Activated T-cell treated with anti-CD3 and anti-CD28 coated beads, Interleukin-2, amount 50 U/mL, for 72 hours (primary cell): Measurements from ENCODE around the gene KDSR. TPM values are rescaled to one million over a fixed set of nuclear protein-coding genes. Genes with fewer than 3 reads are reported as not detected.

Source experiments
- ATAC-seq, 2 donors: fragments of 150-1000 bp; cut with Tn5 transposase; replicated peaks in 1 of 2; 2 replicates each; pipeline ENCODE4 v1.10.0; 2021; ENCODE audit warnings: moderate library complexity in 2 of 2, mild to moderate bottlenecking in 1 of 2
- DNase-seq, 2 donors: peaks; one replicate each; pipeline ENCODE4 v3.0.0; 2021 to 2022; ENCODE audit warnings: mixed read lengths in 1 of 2
- H3K27ac Mint-ChIP-seq: one replicate; pipeline ENCODE4 v1.8.0; 2022; ENCODE audit warnings: mild to moderate bottlenecking, moderate library complexity, mixed read lengths
- H3K27me3 Mint-ChIP-seq: one replicate; pipeline ENCODE4 v1.8.0; 2022; ENCODE audit warnings: low read depth, mixed read lengths
- H3K36me3 Mint-ChIP-seq, 2 donors: one replicate each; pipeline ENCODE4 v1.8.0; 2022; ENCODE audit warnings: mixed read lengths in 2 of 2, mild to moderate bottlenecking in 1 of 2; ENCODE audit not compliant: insufficient read depth in 2 of 2
- H3K4me1 Mint-ChIP-seq: one replicate; pipeline ENCODE4 v1.8.0; 2022; ENCODE audit warnings: low read depth, mixed read lengths
- H3K4me3 Mint-ChIP-seq, 2 donors: one replicate each; pipeline ENCODE4 v1.8.0; 2022; ENCODE audit warnings: mild to moderate bottlenecking in 2 of 2, mixed read lengths in 2 of 2, moderate library complexity in 2 of 2
- H3K9me3 Mint-ChIP-seq, 2 donors: one replicate each; pipeline ENCODE4 v1.8.0; 2022; ENCODE audit warnings: mixed read lengths in 2 of 2
- total RNA-seq, 2 donors: library from RNA; stranded (reverse); gene quantifications; one replicate each; pipeline ENCODE4 v1.2.3, GENCODE V29; 2022

Gene KDSR
- total RNA-seq, 2 donors from 2014 or later: 69.6 to 81.0 TPM

- Mint-ChIP-seq H3K4me1 (peaks cover 42% of the 10 kb centered on the region), H3K27me3 (no peaks in the 10 kb centered on the region), H3K4me3 (peak overlapping the region; percentile 96 to 99), H3K36me3 (peaks cover 30 to 36% of the 10 kb centered on the region in 2 donors), H3K9me3 (no peaks in the 10 kb centered on the region), H3K27ac (peak overlapping the region; percentile 96)
- DNase-seq (no peak), ATAC-seq (no peak)
Measured at GRCh38 chr18:63316612-63317555, 50.1 kb downstream of the KDSR start.

GRCh38 chr18:63315876-63316275 is 51.1 kb downstream of the KDSR start:
- ATAC-seq: no peak
- Mint-ChIP-seq H3K27me3 (no peaks in the 10 kb centered on the region), H3K4me1 (peaks cover 43% of the 10 kb centered on the region), H3K9me3 (no peaks in the 10 kb centered on the region), H3K36me3 (peaks cover 30 to 43% of the 10 kb centered on the region in 2 donors), H3K27ac (peak overlapping the region; percentile 96), H3K4me3 (peak overlapping the region; percentile 96 to 99)
- no peak for DNase-seq

- Mint-ChIP-seq H3K4me1 (peaks cover 48% of the 10 kb centered on the region), H3K9me3 (no peaks in the 10 kb centered on the region), H3K27me3 (no peaks in the 10 kb centered on the region), H3K36me3 (peaks cover 32 to 45% of the 10 kb centered on the region in 2 donors), H3K4me3 (peak overlapping the region; percentile 96 to 99), H3K27ac (peak overlapping the region; percentile 96)
- peak in 1 of 2 donors; percentile 18 for DNase-seq
- no peak for ATAC-seq
Measured at GRCh38 chr18:63315131-63315662, 51.8 kb downstream of the KDSR start.

- peaks cover 35 to 48% of the 10 kb centered on the region in 2 donors for H3K36me3 Mint-ChIP-seq
- H3K27ac Mint-ChIP-seq: peak overlapping the region; percentile 96
- peak overlapping the region; percentile 96 to 99 for H3K4me3 Mint-ChIP-seq
- no peaks in the 10 kb centered on the region for H3K27me3 Mint-ChIP-seq
- H3K4me1 Mint-ChIP-seq: peaks cover 58% of the 10 kb centered on the region
- DNase-seq (no peak), ATAC-seq (no peak)
- no peaks in the 10 kb centered on the region for H3K9me3 Mint-ChIP-seq
Measured at GRCh38 chr18:63314062-63314790, 52.8 kb downstream of the KDSR start.

GRCh38 chr18:63313396-63313917 is 53.5 kb downstream of the KDSR start:
- H3K27me3 Mint-ChIP-seq: no peaks in the 10 kb centered on the region

GRCh38 chr18:63312737-63313395 is 54.1 kb downstream of the KDSR start:
- no peaks in the 10 kb centered on the region for H3K9me3 Mint-ChIP-seq

More at GRCh38 chr18:63313396-63313917, 53.5 kb downstream of the KDSR start:
- H3K9me3 Mint-ChIP-seq: no peaks in the 10 kb centered on the region
- ATAC-seq (no peak), DNase-seq (no peak)
- H3K27ac Mint-ChIP-seq: peak overlapping the region; percentile 96
- peaks cover 66% of the 10 kb centered on the region for H3K4me1 Mint-ChIP-seq
- peaks cover 31 to 42% of the 10 kb centered on the region in 2 donors for H3K36me3 Mint-ChIP-seq
- peak overlapping the region; percentile 96 to 99 for H3K4me3 Mint-ChIP-seq

GRCh38 chr18:63312019-63312409 is 55.0 kb downstream of the KDSR start:
- peak overlapping the region; percentile 96 for H3K27ac Mint-ChIP-seq
- peak overlapping the region; percentile 96 to 99 for H3K4me3 Mint-ChIP-seq
- peaks cover 80% of the 10 kb centered on the region for H3K4me1 Mint-ChIP-seq
- H3K9me3 Mint-ChIP-seq: no peaks in the 10 kb centered on the region
- DNase-seq (no peak), ATAC-seq (no peak)
- no peaks in the 10 kb centered on the region for H3K27me3 Mint-ChIP-seq
- H3K36me3 Mint-ChIP-seq: peaks cover 23 to 42% of the 10 kb centered on the region in 2 donors

More at GRCh38 chr18:63312737-63313395, 54.1 kb downstream of the KDSR start:
- peak overlapping the region; percentile 96 to 99 for H3K4me3 Mint-ChIP-seq
- H3K36me3 Mint-ChIP-seq: peaks cover 27 to 41% of the 10 kb centered on the region in 2 donors
- peak overlapping the region; percentile 96 for H3K27ac Mint-ChIP-seq
- H3K27me3 Mint-ChIP-seq: no peaks in the 10 kb centered on the region
- ATAC-seq (no peak), DNase-seq (no peak)
- H3K4me1 Mint-ChIP-seq: peaks cover 72% of the 10 kb centered on the region

- H3K27me3 Mint-ChIP-seq: no peaks in the 10 kb centered on the region
- ATAC-seq: no peak
- peak overlapping the region; percentile 96 to 99 for H3K4me3 Mint-ChIP-seq
- H3K9me3 Mint-ChIP-seq: no peaks in the 10 kb centered on the region
- peaks cover 87% of the 10 kb centered on the region for H3K4me1 Mint-ChIP-seq
- H3K27ac Mint-ChIP-seq: peak overlapping the region; percentile 47
- no peak for DNase-seq
- peaks cover 21 to 44% of the 10 kb centered on the region in 2 donors for H3K36me3 Mint-ChIP-seq
Measured at GRCh38 chr18:63311118-63312018, 55.6 kb downstream of the KDSR start.

GRCh38 chr18:63309422-63309821 is 57.6 kb downstream of the KDSR start:
- H3K4me1 Mint-ChIP-seq: peaks cover 97% of the 10 kb centered on the region
- H3K9me3 Mint-ChIP-seq: no peaks in the 10 kb centered on the region
- peak overlapping the region; percentile 5 to 59 for H3K4me3 Mint-ChIP-seq
- DNase-seq: peak; percentile 41 to 48
- peak overlapping the region; percentile 0 for H3K27ac Mint-ChIP-seq
- no peaks in the 10 kb centered on the region for H3K27me3 Mint-ChIP-seq
- peak; percentile 66 to 73 for ATAC-seq
- H3K36me3 Mint-ChIP-seq: peaks cover 14 to 35% of the 10 kb centered on the region in 2 donors

GRCh38 chr18:63307551-63308200 is 59.3 kb downstream of the KDSR start:
- H3K4me3 Mint-ChIP-seq: peak overlapping the region; percentile 31 to 41
- DNase-seq (no peak), ATAC-seq (no peak)
- peaks cover 9 to 27% of the 10 kb centered on the region in 2 donors for H3K36me3 Mint-ChIP-seq
- no peaks in the 10 kb centered on the region for H3K9me3 Mint-ChIP-seq
- peaks cover 97% of the 10 kb centered on the region for H3K4me1 Mint-ChIP-seq
- peak overlapping the region; percentile 26 for H3K27ac Mint-ChIP-seq
- H3K27me3 Mint-ChIP-seq: no peaks in the 10 kb centered on the region

- H3K27ac Mint-ChIP-seq: peak overlapping the region; percentile 49
Measured at GRCh38 chr18:63306819-63307550, 60.0 kb downstream of the KDSR start.

More at GRCh38 chr18:63306819-63307550, 60.0 kb downstream of the KDSR start:
- DNase-seq (no peak), ATAC-seq (no peak)
- Mint-ChIP-seq H3K9me3 (no peaks in the 10 kb centered on the region), H3K27me3 (no peaks in the 10 kb centered on the region), H3K4me3 (peak overlapping the region in 1 of 2 donors; percentile 41), H3K4me1 (peaks cover 97% of the 10 kb centered on the region), H3K36me3 (peaks cover 7 to 26% of the 10 kb centered on the region in 2 donors)
